CD4-positive, alpha-beta T cell (primary cell): ENCODE results near the gene TMEM39B. TPM values are rescaled to one million over a fixed set of nuclear protein-coding genes. Genes with fewer than 3 reads are reported as not detected.
A peak's percentile ranks its signal among the peaks of the same experiment; 100 is the strongest.

Experiments
- ATAC-seq: fragments of 200-7000 bp; cut with Tn5 transposase; one replicate; pipeline ENCODE4 v1.10.0; 2022; ENCODE audit warnings: mild to moderate bottlenecking; ENCODE audit not compliant: poor library complexity
- CTCF ChIA-PET: fragments of 350-600 bp; sonication (Branson Sonifier 250); formaldehyde crosslinking; loops from one replicate; lab custom pipeline; 2021; ENCODE audit warnings: antibody characterized with exemption, inconsistent platforms; lab: Charles Lee
- POLR2A ChIA-PET: fragments of 350-600 bp; sonication (Branson Sonifier 250); formaldehyde crosslinking; loops from one replicate; lab custom pipeline; 2021; ENCODE audit warnings: antibody characterized with exemption, inconsistent platforms; lab: Charles Lee
- DNase-seq, 14 experiments: peaks; one replicate each; pipeline ENCODE4 v3.0.0-alpha.2; 2013 to 2020; ENCODE audit warnings: mixed read lengths in 2 of 14
- H3K27ac ChIP-seq, 2 donors: one replicate each; pipeline versions ENCODE4 v1.5.1 to v1.7.0; 2013; ENCODE audit warnings: low read length in 2 of 2, low read depth in 1 of 2, mild to moderate bottlenecking in 1 of 2
- H3K27me3 ChIP-seq, 2 experiments: 1 replicate in 1 of 2; 2 replicates in 1 of 2; pipeline versions ENCODE4 v1.6.1 to v1.7.0; 2013; ENCODE audit warnings: low read length in 2 of 2, control low read depth in 1 of 2, mild to moderate bottlenecking in 1 of 2, moderate library complexity in 1 of 2; ENCODE audit not compliant: insufficient read depth in 2 of 2, control insufficient read depth in 1 of 2
- H3K36me3 ChIP-seq: one replicate; pipeline ENCODE4 v1.6.1; 2013; ENCODE audit warnings: low read length, control low read depth; ENCODE audit not compliant: insufficient read depth
- H3K4me1 ChIP-seq: one replicate; pipeline ENCODE4 v1.6.1; 2013; ENCODE audit warnings: low read length, control low read depth; ENCODE audit not compliant: insufficient read depth
- H3K4me3 ChIP-seq: one replicate; pipeline ENCODE4 v1.5.1; 2013; ENCODE audit warnings: mild to moderate bottlenecking, low read length, moderate library complexity
- H3K9me3 ChIP-seq, 2 experiments: 1 replicate in 1 of 2; 2 replicates in 1 of 2; pipeline versions ENCODE4 v1.6.1 to v1.7.0; 2013; ENCODE audit warnings: low read length in 2 of 2, mild to moderate bottlenecking in 2 of 2, control low read depth in 1 of 2, moderate library complexity in 1 of 2; ENCODE audit not compliant: control insufficient read depth in 1 of 2, insufficient read depth in 1 of 2
- H3K27ac Mint-ChIP-seq: one replicate; pipeline ENCODE4 v1.8.0; 2020; ENCODE audit warnings: mixed read lengths
- H3K27me3 Mint-ChIP-seq: one replicate; pipeline ENCODE4 v1.8.0; 2021; ENCODE audit warnings: mixed read lengths
- H3K36me3 Mint-ChIP-seq: one replicate; pipeline ENCODE4 v1.8.0; 2021; ENCODE audit warnings: low read depth, mixed read lengths
- H3K4me1 Mint-ChIP-seq: one replicate; pipeline ENCODE4 v1.8.0; 2021; ENCODE audit warnings: low read depth, mixed read lengths
- H3K4me3 Mint-ChIP-seq: one replicate; pipeline ENCODE4 v1.8.0; 2020; ENCODE audit warnings: mild to moderate bottlenecking, mixed read lengths
- H3K9me3 Mint-ChIP-seq: one replicate; pipeline ENCODE4 v1.8.0; 2020; ENCODE audit warnings: mixed read lengths
- CTCF ChIP-seq: fragments of 200-600 bp; IDR thresholded peaks from one replicate; pipeline ENCODE4 v1.8.0; 2022; ENCODE audit warnings: antibody characterized with exemption, mild to moderate bottlenecking
- intact Hi-C, 2 experiments: fragments of 100-400 bp; cut with DNase I in 1 of 2; cut with micrococcal nuclease in 1 of 2; formaldehyde crosslinking; loops; one replicate each; pipeline versions ENCODE4 v1.15.1 to v1.9.0; 2023 to 2025; cut with DNase I, micrococcal nuclease
- total RNA-seq, 174 experiments: library from RNA in 2 of 174; stranded (reverse) in 2 of 174; gene quantifications; one replicate each; pipeline ENCODE4 v1.2.3 and lab custom pipeline; 2021 to 2026

TMEM39B gene
- total RNA-seq, 2 experiments from 2014 or later = 7.2 to 7.9 TPM

DNA sequence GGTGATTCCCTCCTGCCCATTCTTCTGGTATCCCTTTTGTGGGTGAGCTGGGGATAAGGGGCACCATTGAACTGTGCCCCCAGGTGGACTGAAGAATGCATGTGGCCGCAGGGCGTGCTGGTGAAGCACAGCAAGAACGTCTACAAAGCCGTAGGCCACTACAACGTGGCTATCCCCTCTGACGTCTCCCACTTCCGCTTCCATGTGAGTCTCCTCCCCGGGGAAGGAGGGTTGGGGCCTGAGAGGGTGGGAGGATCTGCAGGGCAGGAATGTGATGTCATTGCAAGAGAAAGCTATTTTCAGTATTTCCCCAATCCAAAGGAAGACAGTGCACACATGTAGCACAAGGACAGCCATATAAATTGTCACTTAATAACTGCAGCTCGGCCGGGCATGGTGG, 27.6 kb downstream of the TMEM39B start:
- peaks cover 58% of the 10 kb centered on the region for H3K36me3 Mint-ChIP-seq
- Histone ChIP-seq H3K4me3 (no peak overlapping the region), H3K9me3 (no peaks in the 10 kb centered on the region), H3K4me1 (no peaks in the 10 kb centered on the region), H3K36me3 (peaks cover 50% of the 10 kb centered on the region), H3K27ac (no peak overlapping the region), H3K27me3 (no peaks in the 10 kb centered on the region)
- no peak for DNase-seq
- H3K4me3 Mint-ChIP-seq = no peak overlapping the region
- H3K27ac Mint-ChIP-seq = no peak overlapping the region
- H3K4me1 Mint-ChIP-seq = no peaks in the 10 kb centered on the region
- no peaks in the 10 kb centered on the region for H3K27me3 Mint-ChIP-seq
- no peaks in the 10 kb centered on the region for H3K9me3 Mint-ChIP-seq
- TF ChIP-seq CTCF = no peak
- ChIA-PET POLR2A (interaction anchor here (1.1 kb wide), 1 partner anchor 11 kb away, joined by 3 read pairs; no protein-coding TSS in a partner anchor), CTCF (no interaction called here)
- intact Hi-C loops = loop anchor here in 1 of 2 experiments (10.0 kb wide), 1 partner anchor 104 kb away; the partner anchor contains the start of genes CCDC28B, DCDC2B and IQCC
- ATAC-seq = no peak

DNA sequence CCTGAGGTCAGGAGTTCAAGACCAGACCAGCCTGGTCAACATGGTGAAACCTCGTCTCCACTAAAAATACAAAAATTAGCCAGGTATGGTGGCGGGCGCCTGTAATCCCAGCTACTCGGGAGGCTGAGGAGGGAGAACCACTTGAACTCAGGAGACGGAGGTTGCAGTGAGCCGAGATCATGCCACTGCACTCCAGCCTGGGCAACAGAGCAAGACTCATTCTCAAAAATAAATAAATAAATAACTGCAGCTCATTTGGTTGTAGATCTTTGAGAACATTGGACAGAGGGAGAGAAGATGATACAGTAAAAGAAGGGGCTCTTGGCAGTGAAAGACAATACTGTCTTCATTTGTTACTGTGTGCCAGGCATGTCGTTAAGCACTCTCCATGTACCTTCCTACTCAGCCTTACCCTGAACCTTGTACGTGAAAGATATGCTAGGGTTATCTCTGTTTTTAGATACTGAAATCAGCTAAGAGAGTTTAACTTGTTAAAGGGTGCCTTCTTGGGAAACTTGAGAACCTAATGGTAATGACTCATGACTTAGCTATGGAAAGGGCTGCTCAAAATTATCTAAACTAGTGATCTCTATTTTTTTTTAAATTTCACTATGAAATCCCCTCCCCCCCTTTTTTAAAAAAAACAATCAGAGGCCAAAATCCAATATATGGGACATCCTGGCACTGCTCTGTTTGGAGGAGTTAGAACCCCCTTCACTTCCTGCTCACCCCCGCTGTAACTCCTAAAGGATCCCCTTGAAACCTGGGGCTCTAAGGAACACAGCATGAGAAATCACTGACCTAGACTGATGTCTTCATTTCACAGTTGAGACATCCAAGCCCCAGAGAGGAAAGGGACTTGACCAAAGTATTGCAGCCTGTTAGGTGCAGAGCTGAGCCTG, 28.3 kb downstream of the TMEM39B start:
- no peak overlapping the region for H3K27ac Mint-ChIP-seq
- no peaks in the 10 kb centered on the region for H3K9me3 Mint-ChIP-seq
- POLR2A ChIA-PET = interaction anchor here (0.9 kb wide), 1 partner anchor 235 kb away, joined by 3 read pairs; the partner anchor contains the start of gene MARCKSL1
- Histone ChIP-seq H3K4me3 (no peak overlapping the region), H3K4me1 (no peaks in the 10 kb centered on the region), H3K36me3 (peaks cover 43% of the 10 kb centered on the region), H3K27ac (no peak overlapping the region), H3K9me3 (no peaks in the 10 kb centered on the region), H3K27me3 (no peaks in the 10 kb centered on the region)
- H3K4me1 Mint-ChIP-seq = no peaks in the 10 kb centered on the region
- ATAC-seq (no peak), DNase-seq (no peak)
- H3K36me3 Mint-ChIP-seq = peaks cover 51% of the 10 kb centered on the region
- CTCF ChIA-PET = no interaction called here
- no peak overlapping the region for H3K4me3 Mint-ChIP-seq
- H3K27me3 Mint-ChIP-seq = no peaks in the 10 kb centered on the region
- intact Hi-C loops = loop anchor here in 1 of 2 experiments (10.0 kb wide), 1 partner anchor 104 kb away; the partner anchor contains the start of genes CCDC28B, DCDC2B and IQCC
- TF ChIP-seq CTCF = no peak

DNA sequence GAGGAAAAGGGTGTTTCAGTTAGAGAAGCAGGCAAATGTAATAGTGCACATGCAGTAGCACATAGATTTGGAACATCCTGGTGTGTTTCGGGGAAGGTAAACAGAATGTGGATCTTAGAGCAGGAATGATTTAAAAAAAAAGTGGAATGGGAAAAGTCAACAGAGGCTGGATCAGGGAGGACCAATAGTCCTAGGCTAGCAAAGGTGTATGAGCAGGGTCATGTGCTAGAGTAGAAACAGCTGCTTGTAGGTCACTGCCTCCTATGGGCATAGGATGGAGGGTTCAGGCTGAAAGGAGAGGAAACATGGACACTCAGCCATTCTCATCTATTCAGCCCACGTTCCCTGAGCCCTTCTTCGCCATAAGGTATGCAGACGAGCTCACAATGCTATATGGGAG, 31.4 kb downstream of the TMEM39B start:
- TF ChIP-seq CTCF = no peak
- Histone ChIP-seq H3K36me3 (peaks cover 29% of the 10 kb centered on the region), H3K27ac (no peak overlapping the region), H3K27me3 (no peaks in the 10 kb centered on the region), H3K4me3 (no peak overlapping the region), H3K9me3 (no peaks in the 10 kb centered on the region), H3K4me1 (peaks cover 13% of the 10 kb centered on the region)
- intact Hi-C loops = loop anchor here in 1 of 2 experiments (10.0 kb wide), 1 partner anchor 101 kb away; the partner anchor contains the start of genes CCDC28B, DCDC2B and IQCC
- DNase-seq = no peak
- H3K9me3 Mint-ChIP-seq = no peaks in the 10 kb centered on the region
- H3K4me3 Mint-ChIP-seq = no peak overlapping the region
- peaks cover 19% of the 10 kb centered on the region for H3K4me1 Mint-ChIP-seq
- ChIA-PET POLR2A (interaction anchor here (1.2 kb wide), 1 partner anchor 186 kb away, joined by 5 read pairs; no protein-coding TSS in a partner anchor), CTCF (no interaction called here)
- no peaks in the 10 kb centered on the region for H3K27me3 Mint-ChIP-seq
- peaks cover 45% of the 10 kb centered on the region for H3K36me3 Mint-ChIP-seq
- peak overlapping the region; percentile 8 for H3K27ac Mint-ChIP-seq
- no peak for ATAC-seq
